ENCODE measurements around the gene RBM20. TPM values are rescaled to one million over a fixed set of nuclear protein-coding genes. Genes with fewer than 3 reads are reported as not detected.
A peak's percentile ranks its signal among the peaks of the same experiment; 100 is the strongest.

RBM20 gene
- polyA plus RNA-seq, 2 of the 4 experiments (the other 2 are of a cell fraction): 1.5 to 1.8 TPM

GRCh38 chr10:110681023-110681681 is 37.0 kb downstream of the RBM20 start (continued):
- TF ChIP-seq ZFP36 (IDR thresholded peaks at IDR 0.05; ENCODE audit: borderline replicate concordance, partially characterized antibody): no peak
- TF ChIP-seq HOXA7 (CRISPR knock-in tag; IDR thresholded peaks at IDR 0.05): no peak
- TF ChIP-seq EHMT2 (IDR thresholded peaks at IDR 0.05; ENCODE audit: low read depth): no peak
- no peak for TF ChIP-seq CHD2 (IDR thresholded peaks at IDR 0.05; ENCODE audit: low read length, partially characterized antibody)
- no peak for TF ChIP-seq RFX5 (IDR thresholded peaks at IDR 0.05)
- no peak for TF ChIP-seq POLR2AphosphoS2 (conservative IDR thresholded peaks at IDR 0.05; ENCODE audit: low read length)
- TF ChIP-seq REST (IDR thresholded peaks at IDR 0.05): no peak
- TF ChIP-seq ATOH8 (CRISPR knock-in tag; IDR thresholded peaks at IDR 0.05; ENCODE audit: low read depth): no peak
- TF ChIP-seq TFCP2L1 (CRISPR knock-in tag; IDR thresholded peaks at IDR 0.05): no peak
- no peak for TF ChIP-seq HES2 (IDR thresholded peaks at IDR 0.05)
- no peak for TF ChIP-seq FOSL2 (IDR thresholded peaks at IDR 0.05)
- TF ChIP-seq FOSL2 (CRISPR knock-in tag; IDR thresholded peaks at IDR 0.05): no peak
- TF ChIP-seq CEBPB (IDR thresholded peaks at IDR 0.05): no peak
- TF ChIP-seq HEYL (CRISPR knock-in tag; IDR thresholded peaks at IDR 0.05): no peak
- TF ChIP-seq, protein P1, sequence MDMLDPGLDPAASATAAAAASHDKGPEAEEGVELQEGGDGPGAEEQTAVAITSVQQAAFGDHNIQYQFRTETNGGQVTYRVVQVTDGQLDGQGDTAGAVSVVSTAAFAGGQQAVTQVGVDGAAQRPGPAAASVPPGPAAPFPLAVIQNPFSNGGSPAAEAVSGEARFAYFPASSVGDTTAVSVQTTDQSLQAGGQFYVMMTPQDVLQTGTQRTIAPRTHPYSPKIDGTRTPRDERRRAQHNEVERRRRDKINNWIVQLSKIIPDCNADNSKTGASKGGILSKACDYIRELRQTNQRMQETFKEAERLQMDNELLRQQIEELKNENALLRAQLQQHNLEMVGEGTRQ (IDR thresholded peaks at IDR 0.05): no peak
- peak; percentile 75 for TF ChIP-seq SMC3 (IDR thresholded peaks at IDR 0.05)
- no peak for TF ChIP-seq ESRRA (IDR thresholded peaks at IDR 0.05; ENCODE audit: borderline replicate concordance, low read length)
- TF ChIP-seq EHF (CRISPR knock-in tag; IDR thresholded peaks at IDR 0.05): no peak

DNA sequence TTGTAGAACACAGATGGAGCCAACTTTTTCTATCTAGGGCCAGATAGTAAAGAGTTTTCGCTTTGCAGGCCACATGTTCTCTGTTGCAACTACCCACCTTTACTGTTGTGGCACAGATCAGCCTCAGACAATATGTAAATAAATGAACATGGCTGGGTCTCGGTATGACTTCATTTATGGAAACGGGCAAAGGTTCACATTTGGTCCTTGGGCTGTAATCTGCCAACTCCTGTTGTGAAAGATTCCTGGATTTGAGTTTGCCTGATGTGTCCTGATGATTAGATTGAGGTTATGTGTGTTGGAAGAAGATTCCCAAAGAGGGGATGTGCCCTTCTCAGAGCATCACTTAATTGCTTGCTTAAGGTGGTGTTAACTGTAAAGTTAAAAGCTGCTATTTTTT is 38.2 kb downstream of the RBM20 start:
- FAIRE-seq (no peak), DNase-seq (ENCODE audit: low read depth in 1 of 2, low spot score in 1 of 2) (no peak), ATAC-seq (no peak)
- Histone ChIP-seq H3K9me3 (no peaks in the 10 kb centered on the region), H3K4me2 (no peak overlapping the region), H3K4me1 (peaks cover 16% of the 10 kb centered on the region; the same call in 2 of the 3 replicates), H3K27ac (no peak overlapping the region), H3K4me3 (no peak overlapping the region)
- CTCF ChIA-PET: interaction anchor here (1.6 to 3.6 kb wide), 5 partner anchors 8 to 74 kb away, joined by 8 to 33 read pairs (median 11); no protein-coding TSS in a partner anchor
- 51% methylated on average over 3 of the region's 3 CpGs for WGBS (ENCODE audit: missing lambda C conversion rate)
- no peak for TF ChIP-seq HOXB13 (CRISPR knock-in tag; IDR thresholded peaks at IDR 0.05; ENCODE audit: low read depth)
- no peak for TF ChIP-seq SMC3 (IDR thresholded peaks at IDR 0.05)
- TF ChIP-seq ZSCAN20 (CRISPR knock-in tag; IDR thresholded peaks at IDR 0.05): no peak
- TF ChIP-seq, protein P2, sequence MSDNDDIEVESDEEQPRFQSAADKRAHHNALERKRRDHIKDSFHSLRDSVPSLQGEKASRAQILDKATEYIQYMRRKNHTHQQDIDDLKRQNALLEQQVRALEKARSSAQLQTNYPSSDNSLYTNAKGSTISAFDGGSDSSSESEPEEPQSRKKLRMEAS (IDR thresholded peaks at IDR 0.05): no peak
- TF ChIP-seq ZC3H11A (IDR thresholded peaks at IDR 0.05): no peak
- no peak for TF ChIP-seq MAFK (IDR thresholded peaks at IDR 0.05; ENCODE audit: partially characterized antibody)
- no peak for TF ChIP-seq GATA3 (IDR thresholded peaks at IDR 0.05; ENCODE audit: borderline replicate concordance)
- POLR2A ChIA-PET: no interaction called here

Data from A549 (cell line).